ENCODE results near the gene RBPJL.

Gene RBPJL

DNA sequence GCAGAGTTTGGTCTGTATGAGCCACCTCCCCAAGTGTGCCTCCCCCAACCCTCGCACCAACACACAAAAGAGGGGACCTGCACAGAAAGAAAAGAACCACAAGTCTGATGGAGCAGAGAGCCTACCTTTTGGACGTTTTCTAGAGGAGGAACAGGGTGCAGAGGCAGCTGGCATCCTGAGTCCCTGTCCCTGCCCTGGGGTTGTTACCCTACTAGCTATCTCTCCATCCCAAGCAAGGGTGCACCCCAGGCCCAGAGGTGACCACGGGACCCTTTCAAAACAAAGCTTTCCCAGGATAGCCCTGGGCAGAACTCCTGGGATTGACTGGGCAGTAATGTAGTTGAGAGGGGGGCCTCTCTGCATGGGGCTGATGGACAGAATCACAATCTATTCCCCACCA is 11.2 kb downstream of the RBPJL start:
- DNase-seq = no peak

DNA sequence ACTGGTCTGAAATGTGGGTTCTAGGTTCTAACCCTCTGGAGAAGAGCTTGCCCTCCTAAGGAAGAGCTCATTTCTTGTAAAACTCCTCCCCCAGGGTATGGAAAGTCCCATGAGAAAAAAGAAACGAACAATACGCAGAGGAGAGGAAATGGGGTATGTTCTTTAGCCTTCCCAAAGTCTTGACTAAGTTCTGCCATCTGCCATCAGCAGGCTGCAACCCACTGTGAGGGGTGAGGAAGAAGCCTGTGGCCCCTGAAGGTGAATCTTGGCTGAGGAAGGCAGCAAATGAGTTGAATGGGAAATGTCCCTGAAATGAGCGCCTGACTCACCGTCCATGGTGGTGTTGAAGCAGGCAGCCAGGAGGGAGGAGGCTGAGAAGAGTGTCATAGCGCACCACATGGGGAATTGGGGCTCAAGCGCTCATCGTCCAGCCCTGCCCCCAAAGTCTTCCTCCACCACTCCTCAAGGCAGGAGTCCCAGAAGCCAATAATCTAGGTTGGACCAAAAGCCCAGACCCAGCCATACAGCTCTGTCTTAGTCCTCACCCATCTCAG is 11.8 kb downstream of the RBPJL start:
- no peak for DNase-seq

DNA sequence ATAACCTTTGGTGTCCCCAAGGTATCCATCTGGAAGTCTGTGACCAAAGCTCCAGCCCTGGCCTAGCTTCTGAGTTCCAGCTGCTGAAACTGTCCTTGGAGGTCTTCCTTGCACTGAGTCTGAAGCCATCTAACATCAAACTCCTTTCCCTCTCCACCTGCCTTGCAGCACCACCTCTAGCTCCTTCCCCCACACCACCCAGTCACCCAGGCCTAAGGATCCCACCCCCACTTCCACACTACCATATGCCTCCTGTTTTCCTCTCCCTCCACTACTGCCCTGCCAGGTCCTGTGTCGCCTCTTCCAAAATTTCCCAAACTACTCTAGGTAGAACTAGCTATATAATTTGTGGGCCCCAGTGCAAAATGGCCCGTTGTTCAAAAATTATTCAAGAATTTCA is 12.3 kb downstream of the RBPJL start:
- no peak for DNase-seq

DNA sequence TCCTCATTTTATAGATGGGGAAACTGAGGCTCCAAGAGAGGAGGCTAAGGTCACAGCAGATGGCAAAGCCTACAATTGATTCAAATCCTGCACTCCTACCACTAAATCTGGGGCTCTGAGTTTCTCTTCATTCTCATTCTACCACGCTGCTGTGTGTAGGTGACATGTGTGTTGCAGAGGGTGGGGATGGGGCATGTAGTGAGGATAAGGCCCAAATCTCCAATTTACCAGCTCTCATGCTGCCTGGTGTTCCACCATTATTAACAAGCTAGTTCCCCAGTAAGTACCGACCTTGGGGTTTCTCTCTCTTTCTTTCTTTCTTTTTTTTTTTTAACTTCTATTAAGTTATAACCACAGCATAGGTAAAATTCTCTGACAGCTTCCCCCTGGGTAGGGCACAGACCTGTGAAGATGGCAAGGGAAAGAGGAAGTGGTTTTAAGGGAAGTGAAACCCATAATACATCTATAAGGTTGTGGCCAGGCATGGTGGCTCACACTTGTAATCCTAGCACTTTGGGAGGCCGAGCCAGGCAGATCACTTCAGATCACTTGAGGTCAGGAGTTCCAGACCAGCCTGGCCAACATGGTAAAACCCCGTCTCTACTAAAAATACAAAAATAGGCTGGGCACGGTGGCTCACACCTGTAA is 14.4 kb downstream of the RBPJL start:
- no peak for DNase-seq

DNA sequence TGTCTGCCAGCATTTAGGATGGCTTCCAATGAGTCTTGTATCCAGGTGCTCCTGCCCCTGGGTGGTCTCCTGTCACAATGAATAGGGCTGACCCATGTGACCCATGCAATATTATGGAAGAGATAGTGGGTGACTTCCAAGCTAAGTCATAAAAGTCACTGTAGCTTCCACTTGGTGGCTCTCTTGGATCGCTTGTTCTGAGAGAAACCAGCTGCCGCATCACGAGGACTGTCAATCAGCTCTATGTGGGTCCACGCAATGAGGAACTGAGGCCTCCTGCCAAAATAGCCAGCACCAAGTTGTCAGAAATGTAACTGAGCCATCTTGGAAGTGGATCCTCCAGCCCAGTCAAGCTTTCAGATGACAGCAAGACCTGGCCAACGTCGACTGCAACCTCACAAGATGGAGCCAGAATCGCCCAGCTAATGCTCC is 16.3 kb downstream of the RBPJL start:
- no peak for DNase-seq

DNA sequence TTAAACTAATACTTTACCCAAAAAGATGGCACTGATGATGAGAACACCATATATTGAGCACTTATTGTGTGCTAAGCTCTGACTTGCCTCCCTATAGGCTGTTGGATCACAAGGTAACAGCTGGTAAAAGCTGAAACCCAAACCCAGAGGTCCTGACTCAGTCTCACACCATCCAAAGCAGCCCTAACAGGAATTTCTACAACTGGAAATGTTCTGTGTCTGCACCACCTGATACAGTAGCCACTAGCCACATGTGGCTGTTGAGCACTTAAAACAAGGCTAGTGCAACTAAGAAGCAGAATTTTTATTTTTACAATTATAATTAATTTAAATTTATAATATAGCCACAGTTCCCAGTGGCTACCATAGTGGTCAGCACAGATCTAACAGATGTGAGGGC is 17.1 kb downstream of the RBPJL start:
- no peak for DNase-seq

DNA sequence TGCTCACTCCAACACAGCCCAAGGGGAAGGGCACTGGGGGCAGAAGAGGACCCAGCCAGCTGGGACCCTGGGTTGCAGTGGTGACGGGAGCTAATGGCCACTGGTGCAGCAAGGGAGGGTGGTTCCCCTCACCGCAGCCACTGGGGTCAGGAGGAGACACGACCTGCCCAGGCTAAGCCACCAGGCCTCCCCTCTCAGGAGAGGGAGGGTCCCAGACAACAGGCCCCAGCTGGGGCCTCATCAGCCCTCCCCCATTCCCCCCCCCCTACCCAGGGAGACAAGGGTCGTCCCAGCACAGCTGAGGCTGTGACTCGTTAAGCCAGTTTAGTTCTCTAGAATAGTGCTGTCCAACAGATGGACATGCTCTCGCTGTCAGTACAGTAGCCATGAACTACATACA is 18.7 kb downstream of the RBPJL start:
- no peak for DNase-seq

DNA sequence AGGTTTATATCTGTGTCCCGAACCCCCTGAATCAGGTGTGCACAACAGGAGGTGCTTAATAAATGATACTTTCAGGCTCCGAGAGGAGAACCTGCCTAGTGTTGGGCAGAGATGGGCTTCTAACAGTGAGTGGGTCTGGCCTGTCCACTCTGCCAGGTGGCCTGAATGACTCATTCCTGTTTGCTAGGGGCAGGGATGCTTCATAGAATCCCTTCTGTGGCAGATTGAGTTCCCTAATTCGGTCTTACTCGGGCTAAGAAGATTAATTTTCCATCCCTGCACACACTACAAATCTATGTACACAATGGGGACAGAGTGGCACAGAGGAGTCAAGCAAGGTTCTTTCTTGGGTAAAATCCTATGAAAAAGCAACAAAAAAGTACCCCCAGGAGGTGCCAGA is 21.8 kb downstream of the RBPJL start:
- DNase-seq = no peak

DNA sequence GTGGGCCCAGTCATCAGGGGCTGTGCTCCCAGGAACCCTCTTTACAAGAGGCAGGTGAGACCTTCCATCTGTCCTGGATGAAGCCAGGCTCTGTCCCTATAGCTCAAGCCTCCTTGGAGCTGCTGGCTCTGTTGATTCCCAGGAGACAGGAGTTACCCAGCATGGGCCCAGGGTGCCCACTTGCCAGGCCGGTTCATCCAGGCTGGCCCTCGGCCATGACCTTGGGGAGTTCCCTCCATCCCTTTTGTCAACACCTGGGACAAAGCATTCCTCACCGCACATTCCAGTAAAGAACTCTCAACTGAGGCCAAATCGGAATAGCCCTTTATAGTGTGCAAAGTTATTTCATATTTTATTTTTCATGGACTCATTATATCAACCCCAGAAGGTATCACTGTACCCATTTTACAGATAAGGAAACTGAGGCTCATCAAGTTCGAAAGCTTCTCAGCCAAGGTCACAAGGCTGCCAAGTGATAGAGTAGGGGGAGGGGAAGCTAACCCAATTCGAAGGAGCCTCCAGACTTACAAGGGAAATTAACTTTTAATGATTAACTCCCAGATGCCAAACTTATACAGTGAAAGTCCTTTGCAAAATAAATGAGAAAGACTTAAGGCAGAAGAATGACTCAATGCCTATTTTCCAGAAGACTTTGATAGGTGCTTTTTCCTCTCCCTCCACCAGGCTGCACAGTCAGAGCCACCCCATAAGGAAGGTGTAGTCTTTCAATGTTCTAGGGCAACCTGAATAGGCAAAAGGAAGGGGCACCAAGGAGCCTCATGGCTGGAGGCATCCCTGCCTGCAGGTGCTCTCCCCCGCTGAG is 23.1 kb downstream of the RBPJL start:
- no peak for DNase-seq

DNA sequence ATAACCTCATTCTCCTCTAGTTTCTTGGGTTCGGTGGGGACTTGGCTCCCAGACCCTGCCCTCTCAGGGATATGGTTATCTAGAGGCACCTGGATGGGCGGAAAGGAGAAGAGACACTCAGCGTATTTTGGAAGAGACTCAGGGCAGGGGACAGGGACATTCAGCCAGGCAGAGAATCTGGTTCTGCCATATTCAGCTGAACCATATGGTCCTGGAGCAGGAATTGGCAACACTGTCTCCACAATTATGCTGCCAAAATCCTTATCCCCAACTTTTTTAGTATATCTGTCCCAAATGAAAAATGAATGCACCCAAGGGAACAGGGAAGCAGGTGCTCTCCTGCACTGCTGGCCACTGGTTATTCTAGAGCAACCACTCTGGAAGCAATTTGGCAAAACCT is 23.8 kb downstream of the RBPJL start:
- no peak for DNase-seq

DNA sequence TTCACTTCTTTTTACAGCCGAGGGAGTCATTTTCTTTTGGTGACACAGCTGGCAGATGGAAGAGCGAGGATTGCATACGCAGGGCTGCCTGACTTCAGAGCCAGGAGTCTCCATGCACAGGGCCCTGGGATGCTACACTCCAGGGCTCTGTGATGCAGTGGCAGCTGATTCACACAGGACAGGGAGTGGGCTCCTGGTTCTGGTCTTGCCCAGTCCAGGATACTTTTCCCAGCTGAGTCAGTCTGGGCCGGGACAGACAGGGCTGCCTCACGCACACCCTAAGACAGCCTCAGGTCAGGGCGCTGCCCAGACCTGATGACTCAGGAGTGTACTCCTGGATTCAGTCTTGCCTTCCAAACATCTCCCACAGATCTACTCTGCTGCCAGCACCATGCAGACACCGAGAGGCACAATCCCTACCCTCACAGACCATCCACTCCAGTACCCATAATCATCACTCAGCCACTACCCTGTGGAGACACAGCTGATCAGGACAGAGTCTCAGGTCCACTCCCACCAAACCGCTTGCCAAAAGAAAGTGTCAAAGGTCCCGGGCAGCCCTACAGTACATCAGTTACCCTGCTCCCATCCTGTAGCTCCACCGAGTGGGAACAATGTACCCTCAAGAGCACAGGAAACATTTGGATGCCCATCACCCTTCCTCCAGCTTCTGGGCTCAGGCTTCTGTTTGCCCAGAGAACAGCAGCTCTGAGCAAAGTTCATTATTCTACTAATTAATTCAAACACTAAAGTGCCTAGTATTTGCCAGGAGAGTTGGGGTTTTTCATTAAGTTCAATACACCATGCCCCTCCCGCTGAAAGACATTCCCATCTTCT is 30.1 kb downstream of the RBPJL start:
- no peak for DNase-seq

DNA sequence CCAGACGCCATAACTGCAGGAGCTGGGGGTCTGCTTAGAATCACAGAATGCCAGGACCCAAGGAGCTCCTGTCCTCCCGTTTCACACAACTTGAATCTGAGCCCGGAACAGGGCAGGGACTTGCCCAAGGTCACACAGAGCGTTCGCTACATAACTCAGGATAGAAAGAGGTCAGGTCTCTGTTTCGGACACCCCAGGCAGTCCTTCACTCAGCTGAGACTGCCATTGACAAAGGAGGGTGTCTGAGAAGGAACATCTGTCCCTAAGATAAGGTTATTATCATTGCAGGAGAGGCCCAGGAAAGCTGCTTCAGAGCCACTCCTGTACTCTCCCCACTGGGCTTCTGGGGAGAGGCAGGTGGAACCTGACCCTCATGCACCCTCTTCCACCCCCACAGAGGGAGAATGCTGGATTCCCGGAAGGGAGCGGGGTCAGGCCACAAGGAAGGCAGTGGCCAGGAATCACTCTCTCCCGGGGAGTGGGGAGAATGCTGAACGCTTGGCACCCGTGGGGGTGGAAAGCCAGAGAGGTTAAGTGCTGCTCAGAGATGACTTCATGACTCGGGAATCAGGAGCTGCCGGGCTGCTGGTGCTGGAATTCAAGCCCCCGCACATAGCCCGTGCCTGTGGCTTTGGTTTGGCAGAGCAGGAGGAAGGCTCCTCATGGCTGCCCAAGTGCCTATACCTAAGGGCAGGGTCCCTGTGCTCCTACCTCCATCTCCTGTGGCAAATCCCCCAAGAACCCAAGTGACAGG is 30.9 kb downstream of the RBPJL start:
- DNase-seq = no peak

DNA sequence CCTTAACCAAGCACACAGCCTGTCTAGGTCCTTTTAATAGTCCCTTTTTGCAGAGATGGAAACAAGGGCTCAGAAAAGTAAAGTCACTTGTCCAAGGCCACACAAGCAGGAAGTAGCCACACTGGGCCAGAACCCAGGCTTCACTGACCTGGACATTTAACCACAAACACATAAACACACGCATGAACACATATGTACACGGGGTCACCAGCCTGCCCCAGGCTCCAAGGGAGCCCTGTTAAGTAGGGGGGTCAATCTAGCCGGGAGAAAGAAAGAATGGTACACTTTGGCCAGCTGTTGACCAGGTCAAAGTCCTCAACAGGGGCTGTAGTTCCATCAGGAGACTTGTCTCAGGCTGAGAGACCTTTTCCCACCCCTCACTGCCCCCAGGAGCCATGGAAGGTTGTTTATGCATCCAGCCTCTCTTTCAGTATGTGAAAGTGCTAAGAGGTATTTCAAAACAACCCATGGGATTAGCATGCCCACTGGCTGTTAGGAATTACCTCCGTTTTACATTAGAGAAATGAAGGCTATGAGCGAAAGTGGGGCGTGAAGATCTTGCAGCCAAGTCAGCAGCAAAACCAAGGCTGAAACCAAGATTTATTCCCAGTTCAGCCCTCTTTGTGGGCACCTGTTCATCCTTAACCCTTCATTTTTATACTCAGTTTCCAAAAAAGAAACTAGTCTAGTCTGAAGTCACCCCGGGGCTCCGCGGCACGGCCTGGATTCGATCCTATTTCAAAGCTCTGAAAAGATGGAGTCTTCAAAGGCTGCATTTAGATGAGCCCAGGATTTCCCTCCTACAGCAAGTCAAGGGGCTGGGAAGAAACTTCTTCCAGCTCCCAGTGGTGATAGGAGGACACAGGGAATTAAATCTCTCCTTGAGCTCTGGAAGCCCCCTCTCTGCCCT is 31.7 kb downstream of the RBPJL start:
- DNase-seq = no peak

DNA sequence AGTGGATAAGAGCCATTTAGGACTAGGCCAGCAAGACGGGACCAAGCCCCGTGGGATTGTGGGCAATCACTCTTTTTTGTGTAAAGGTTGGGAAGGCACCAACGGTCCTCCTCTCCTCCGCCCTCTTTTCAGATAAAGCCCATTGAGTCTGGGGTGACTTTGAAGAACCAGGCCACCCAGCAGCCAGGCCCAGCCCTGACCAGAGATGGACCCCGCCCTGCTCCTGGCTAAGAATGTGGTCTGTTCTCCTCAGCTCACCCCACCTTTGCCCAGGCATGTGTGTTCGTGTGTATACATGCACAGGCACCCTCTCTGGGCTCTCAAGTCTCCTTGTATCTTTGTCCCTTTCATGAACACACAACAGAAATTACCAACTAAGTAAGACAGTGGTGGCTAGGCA is 32.4 kb downstream of the RBPJL start:
- no peak for DNase-seq

DNA sequence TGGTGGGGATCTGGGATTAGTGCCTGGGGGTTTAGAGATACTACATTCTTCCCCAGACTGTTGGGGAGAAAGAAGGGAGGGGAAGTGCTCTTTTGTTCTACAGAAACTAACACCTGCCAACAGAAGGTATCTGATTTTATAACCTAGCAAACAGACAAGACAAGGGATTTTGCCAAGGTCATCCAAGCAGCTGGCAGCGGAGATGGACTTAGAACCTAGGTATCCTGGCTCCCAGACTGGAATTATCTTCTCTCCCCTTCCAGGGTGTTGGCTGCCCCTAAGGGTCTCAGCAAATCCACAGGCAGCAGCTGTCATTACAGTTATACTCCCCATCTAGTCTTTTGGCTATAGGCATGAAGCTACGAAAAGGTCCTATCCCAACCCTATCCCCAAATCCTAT is 33.2 kb downstream of the RBPJL start:
- no peak for DNase-seq

DNA sequence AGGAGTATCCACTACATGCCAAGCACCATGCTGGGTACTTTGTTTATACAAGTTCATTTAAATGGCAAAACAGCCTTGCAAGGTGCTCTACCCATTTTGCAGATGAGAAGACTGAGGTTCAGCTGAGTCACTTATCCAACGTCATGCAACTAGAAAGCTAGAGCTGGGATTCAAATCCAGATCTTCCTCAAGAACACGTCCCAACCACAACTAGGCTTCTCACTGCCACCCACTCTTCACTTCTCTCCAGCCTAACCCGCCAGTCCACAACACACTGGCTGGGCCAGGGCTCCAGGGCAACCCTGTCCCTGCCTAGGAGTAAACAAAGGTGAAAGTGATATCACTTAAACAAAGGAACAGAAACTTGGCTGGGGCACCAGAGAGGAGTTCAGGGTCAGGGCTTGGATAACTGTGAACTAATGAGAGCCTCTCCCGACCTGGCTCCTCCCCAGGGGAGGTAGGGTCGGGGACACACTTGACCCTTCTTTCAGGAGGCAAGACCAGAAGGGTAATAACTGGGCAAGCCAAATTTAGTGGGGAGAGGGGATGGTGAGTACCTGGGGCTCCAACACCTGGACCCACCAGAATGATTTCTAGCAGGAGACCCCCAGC is 33.7 kb downstream of the RBPJL start:
- no peak for DNase-seq

DNA sequence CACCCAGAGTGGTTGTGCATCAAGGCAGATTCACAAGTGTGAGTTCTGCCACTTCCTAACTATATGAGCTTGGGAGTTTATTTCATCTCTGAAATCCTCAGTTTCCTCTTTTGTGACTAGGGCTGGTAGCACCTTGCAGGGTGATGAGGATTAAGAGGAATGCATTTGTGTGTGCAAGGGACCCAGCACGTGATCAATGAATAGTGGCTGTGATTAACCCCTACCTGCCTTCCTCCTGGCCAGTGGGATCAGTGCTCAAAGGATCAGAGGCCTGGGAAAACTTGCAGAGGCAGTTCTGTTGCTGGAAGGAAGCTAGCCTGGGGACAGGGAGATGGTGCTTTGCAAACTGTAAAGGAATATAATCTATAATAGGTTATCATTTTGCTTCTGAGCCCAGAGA is 34.3 kb downstream of the RBPJL start:
- no peak for DNase-seq

DNA sequence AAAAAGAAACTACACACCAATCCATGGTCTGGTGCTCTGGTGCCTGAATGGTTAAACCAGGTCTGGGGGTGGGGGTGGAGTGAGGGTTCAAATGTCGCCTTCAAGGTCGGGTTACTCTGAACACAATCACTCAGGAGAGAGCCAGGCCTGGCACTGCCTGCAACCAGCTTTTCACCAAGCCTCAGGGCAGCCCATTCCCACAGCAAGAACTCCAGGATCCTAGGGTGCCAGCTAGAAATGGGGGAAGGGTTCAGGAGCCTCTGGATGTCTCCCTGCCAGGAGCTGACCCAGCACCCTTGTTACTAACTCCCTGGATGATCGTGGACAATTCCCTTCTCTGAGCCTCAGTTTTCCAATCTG is 34.9 kb downstream of the RBPJL start:
- DNase-seq = no peak

DNA sequence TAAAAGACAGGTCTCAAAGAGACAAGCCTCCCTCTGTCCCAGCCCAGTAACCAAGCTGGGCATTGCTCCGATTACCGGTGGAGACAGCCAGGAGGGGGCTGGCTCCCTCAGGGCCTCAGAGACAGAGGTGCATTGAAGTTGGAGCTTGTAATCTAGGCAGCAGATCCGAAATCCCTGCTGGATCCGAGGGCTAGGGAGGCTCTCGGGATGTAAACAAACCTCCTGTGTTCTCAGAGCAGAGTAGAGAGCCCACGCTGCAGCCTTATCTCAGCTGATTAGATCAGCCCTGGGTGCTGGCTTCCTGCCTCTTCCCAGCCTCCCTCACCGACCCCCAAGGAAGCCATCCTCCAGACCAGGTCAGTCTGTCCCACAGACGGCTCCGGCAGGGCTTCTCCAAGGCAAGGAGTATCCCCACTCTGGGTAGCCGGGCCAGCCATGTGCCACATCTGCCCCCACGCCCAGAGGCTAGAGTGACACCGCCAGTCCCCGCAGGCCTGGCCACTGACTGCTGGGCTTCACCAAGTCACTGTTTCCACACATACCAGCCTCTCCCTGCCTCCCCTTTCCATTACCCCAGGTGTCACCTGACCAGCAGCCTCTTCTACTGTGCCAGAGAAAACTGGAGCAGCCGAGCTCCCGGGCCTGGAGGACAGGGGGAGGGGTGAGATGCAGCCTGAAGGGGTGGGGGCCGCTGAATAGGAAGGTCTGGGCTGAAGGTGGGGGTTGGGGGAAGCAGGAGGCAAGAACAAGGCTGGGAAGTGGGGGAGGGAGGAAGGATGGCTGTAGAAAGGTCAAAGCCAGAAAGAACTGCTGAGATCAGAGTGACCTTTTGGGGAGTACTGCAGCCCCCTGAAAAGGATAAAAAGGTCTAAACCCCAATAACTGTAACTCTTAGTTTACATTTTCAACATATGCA is 35.6 kb downstream of the RBPJL start:
- no peak for DNase-seq
